IPS-20b (cell line): ENCODE data around the gene NGEF.

Experiments used
- H3K27ac ChIP-seq: one replicate; pipeline ENCODE4 v1.5.1; 2013; ENCODE audit warnings: low read length
- H3K27me3 ChIP-seq: 2 replicates; pipeline ENCODE4 v1.6.1; 2013; ENCODE audit warnings: mild to moderate bottlenecking, low read length, inconsistent platforms; ENCODE audit not compliant: insufficient read depth
- H3K36me3 ChIP-seq: 2 replicates; pipeline ENCODE4 v1.6.1; 2013; ENCODE audit warnings: low read depth, mild to moderate bottlenecking, inconsistent platforms, low read length, moderate library complexity; ENCODE audit not compliant: insufficient read depth
- H3K4me1 ChIP-seq: 2 replicates; pipeline ENCODE4 v1.6.1; 2013; ENCODE audit warnings: mild to moderate bottlenecking, control low read depth, inconsistent platforms, low read length, moderate library complexity; ENCODE audit not compliant: insufficient read depth
- H3K4me3 ChIP-seq: 2 replicates; pipeline ENCODE4 v1.5.1; 2013; ENCODE audit warnings: mild to moderate bottlenecking, low read length, inconsistent platforms
- H3K9ac ChIP-seq: 2 replicates; pipeline ENCODE4 v1.6.1; 2013; ENCODE audit warnings: low read depth, mild to moderate bottlenecking, inconsistent platforms, low read length, moderate library complexity
- H3K9me3 ChIP-seq: 2 replicates; pipeline ENCODE4 v1.6.1; 2013; ENCODE audit warnings: mild to moderate bottlenecking, low read depth, low read length, inconsistent platforms; ENCODE audit not compliant: insufficient read depth

NGEF gene, protein sequence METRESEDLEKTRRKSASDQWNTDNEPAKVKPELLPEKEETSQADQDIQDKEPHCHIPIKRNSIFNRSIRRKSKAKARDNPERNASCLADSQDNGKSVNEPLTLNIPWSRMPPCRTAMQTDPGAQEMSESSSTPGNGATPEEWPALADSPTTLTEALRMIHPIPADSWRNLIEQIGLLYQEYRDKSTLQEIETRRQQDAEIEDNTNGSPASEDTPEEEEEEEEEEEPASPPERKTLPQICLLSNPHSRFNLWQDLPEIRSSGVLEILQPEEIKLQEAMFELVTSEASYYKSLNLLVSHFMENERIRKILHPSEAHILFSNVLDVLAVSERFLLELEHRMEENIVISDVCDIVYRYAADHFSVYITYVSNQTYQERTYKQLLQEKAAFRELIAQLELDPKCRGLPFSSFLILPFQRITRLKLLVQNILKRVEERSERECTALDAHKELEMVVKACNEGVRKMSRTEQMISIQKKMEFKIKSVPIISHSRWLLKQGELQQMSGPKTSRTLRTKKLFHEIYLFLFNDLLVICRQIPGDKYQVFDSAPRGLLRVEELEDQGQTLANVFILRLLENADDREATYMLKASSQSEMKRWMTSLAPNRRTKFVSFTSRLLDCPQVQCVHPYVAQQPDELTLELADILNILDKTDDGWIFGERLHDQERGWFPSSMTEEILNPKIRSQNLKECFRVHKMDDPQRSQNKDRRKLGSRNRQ

DNA sequence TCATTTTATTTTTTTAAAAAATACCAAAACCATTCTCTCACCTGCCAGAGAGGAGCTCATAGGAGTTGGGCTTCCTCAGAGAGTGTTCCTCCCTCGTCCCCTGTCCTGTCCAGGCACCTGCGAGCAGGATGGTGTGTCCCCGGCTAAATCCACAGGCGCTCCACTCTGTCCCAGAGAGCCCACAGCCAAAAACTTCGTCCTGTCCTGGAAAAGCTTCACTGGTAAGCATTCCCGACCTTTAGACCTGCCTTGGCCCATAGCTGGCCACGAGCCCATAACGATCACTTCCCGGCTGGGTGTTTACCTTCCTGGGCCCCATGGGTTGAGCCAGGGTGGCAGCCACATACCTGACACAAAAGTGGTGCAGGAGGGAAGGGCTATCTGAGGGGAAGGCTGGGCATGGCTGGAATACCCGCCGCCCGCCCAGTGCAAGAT lies at the start of gene NGEF:
Gene NGEF, minus strand, starts transcription at position 230 of the 435 bp plus-strand sequence. CDS start 38,366 bp downstream, outside the sequence.
- Histone ChIP-seq H3K27me3 (no peaks in the 10 kb centered on the region; the same call in 1 of the 2 replicates), H3K27ac (no peak within 1 kb of the TSS)

GRCh38 chr2:233062451-233062850 lies 49.4 kb upstream of the NGEF start:
- H3K9ac ChIP-seq = no peak overlapping the region
- peaks cover 3% of the 10 kb centered on the region; the same call in 1 of the 2 replicates for H3K4me1 ChIP-seq
- no peak overlapping the region for H3K4me3 ChIP-seq
- H3K36me3 ChIP-seq = no peaks in the 10 kb centered on the region
- H3K27ac ChIP-seq = no peak overlapping the region
- no peaks in the 10 kb centered on the region for H3K9me3 ChIP-seq
- no peaks in the 10 kb centered on the region for H3K27me3 ChIP-seq

More for the DNA sequence above, at the start of gene NGEF:
- no peaks in the 10 kb centered on the region for H3K36me3 ChIP-seq
- no peaks in the 10 kb centered on the region for H3K4me1 ChIP-seq
- no peaks in the 10 kb centered on the region for H3K9me3 ChIP-seq
- H3K9ac ChIP-seq = no peak within 1 kb of the TSS
- no peak within 1 kb of the TSS for H3K4me3 ChIP-seq

- Histone ChIP-seq H3K36me3 (no peaks in the 10 kb centered on the region), H3K9me3 (no peaks in the 10 kb centered on the region), H3K4me3 (no peak overlapping the region), H3K27me3 (no peaks in the 10 kb centered on the region), H3K9ac (no peak overlapping the region), H3K4me1 (peaks cover 3% of the 10 kb centered on the region; the same call in 1 of the 2 replicates), H3K27ac (no peak overlapping the region)
Observed at GRCh38 chr2:233061591-233062450, 48.8 kb upstream of the NGEF start.

DNA sequence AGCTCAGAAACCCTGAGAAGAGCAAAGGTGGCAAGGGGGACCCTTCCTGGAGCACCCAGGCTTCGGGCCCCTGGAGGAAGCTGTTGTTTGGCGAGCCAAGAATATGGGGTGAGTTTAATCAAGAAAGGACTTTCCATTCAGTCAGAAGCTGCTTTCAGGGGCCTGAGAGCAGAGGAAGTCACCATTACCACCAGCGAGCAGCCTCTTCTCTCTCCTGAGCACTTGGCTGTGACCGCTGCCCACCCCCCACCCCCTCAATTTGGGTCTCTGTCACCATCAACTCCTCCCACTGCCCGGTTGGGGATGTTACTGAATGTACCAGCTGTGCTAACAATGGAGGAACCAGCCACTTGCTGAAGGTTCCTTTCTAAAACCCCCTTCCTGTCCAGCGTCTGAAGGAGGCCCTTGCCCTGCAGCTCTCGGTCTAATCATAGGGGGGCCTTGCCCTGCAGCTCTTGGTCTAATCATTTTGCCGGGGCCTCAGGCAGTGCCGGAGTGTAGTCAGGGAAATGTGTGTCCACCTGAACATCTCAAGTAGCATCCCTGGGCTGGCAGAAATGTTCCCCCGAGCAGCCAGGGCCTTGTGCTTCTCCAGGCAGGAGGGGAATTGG lies 48.0 kb upstream of the NGEF start:
- Histone ChIP-seq H3K9me3 (no peaks in the 10 kb centered on the region), H3K4me1 (peaks cover 3% of the 10 kb centered on the region; the same call in 1 of the 2 replicates), H3K27me3 (no peaks in the 10 kb centered on the region), H3K4me3 (no peak overlapping the region), H3K9ac (no peak overlapping the region), H3K36me3 (no peaks in the 10 kb centered on the region), H3K27ac (no peak overlapping the region)

- Histone ChIP-seq H3K36me3 (no peaks in the 10 kb centered on the region), H3K27me3 (no peaks in the 10 kb centered on the region; the same call in 1 of the 2 replicates), H3K4me1 (peaks cover 3% of the 10 kb centered on the region; the same call in 1 of the 2 replicates), H3K27ac (no peak overlapping the region), H3K4me3 (no peak overlapping the region), H3K9me3 (no peaks in the 10 kb centered on the region), H3K9ac (no peak overlapping the region)
Observed at GRCh38 chr2:233060501-233060979, 47.5 kb upstream of the NGEF start.

GRCh38 chr2:233059797-233060500 lies 46.9 kb upstream of the NGEF start, which contains the start of gene INPP5D:
TSS of gene INPP5D (plus strand) at chr2:233060342. CDS start at chr2:233060479, 137 bp downstream.
- H3K4me1 ChIP-seq = peaks cover 3% of the 10 kb centered on the region; the same call in 1 of the 2 replicates
- no peaks in the 10 kb centered on the region for H3K36me3 ChIP-seq
- H3K27ac ChIP-seq = no peak within 1 kb of the TSS
- peaks cover under 1% of the 10 kb centered on the region for H3K27me3 ChIP-seq
- no peak within 1 kb of the TSS for H3K4me3 ChIP-seq
- H3K9me3 ChIP-seq = no peaks in the 10 kb centered on the region
- no peak within 1 kb of the TSS for H3K9ac ChIP-seq

- H3K4me1 ChIP-seq = peaks cover 3% of the 10 kb centered on the region; the same call in 1 of the 2 replicates
- H3K9ac ChIP-seq = no peak overlapping the region
Observed at GRCh38 chr2:233059547-233059796, 46.4 kb upstream of the NGEF start.

DNA sequence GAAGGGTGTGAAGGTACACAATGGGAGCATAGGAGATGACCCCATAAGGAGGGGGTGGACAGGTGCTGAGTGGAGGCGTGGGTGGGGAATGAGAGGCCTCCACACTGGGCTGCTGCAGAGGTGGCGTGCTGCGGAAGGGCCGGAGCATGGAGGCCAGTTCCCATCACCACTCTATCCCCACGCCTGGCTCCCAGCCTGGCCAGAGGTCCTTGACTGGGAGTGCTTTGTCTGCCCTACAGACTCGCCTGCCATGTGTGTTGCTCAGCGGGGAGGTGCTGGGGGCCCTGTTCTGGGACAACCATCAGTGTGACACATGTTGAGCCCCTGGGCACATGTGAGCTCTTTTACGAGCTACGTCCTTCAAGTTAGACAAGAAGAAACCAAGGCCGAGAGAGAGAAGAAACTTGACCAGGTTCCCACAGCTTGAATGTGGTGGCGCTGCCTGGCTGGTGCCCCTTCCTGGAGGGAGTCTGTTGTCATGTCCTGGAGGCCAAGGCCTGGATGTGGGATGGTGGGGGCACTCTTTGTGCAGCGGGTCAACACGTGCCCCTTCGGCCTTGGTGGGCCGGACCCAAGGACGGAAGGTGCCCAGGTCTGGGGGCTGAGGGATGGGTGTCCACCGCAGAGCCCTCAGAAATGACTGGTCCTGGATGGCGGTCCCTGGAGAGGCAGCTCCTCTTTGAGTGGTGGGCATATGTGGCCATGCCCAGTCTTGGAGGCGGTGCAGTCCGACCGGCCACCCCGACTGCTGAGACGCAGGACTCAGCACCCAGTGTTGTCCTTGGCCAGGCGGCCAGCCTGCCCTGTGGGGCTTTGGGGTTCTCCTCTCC lies 45.9 kb upstream of the NGEF start:
- no peak overlapping the region for H3K4me3 ChIP-seq
- peaks cover 10% of the 10 kb centered on the region for H3K27me3 ChIP-seq
- H3K27ac ChIP-seq = no peak overlapping the region
- peaks cover 3% of the 10 kb centered on the region; the same call in 1 of the 2 replicates for H3K4me1 ChIP-seq
- no peak overlapping the region for H3K9ac ChIP-seq
- H3K36me3 ChIP-seq = no peaks in the 10 kb centered on the region
- H3K9me3 ChIP-seq = no peaks in the 10 kb centered on the region

More at GRCh38 chr2:233059547-233059796, 46.4 kb upstream of the NGEF start:
- no peaks in the 10 kb centered on the region for H3K9me3 ChIP-seq
- no peak overlapping the region for H3K4me3 ChIP-seq
- peaks cover 6% of the 10 kb centered on the region for H3K27me3 ChIP-seq
- H3K36me3 ChIP-seq = no peaks in the 10 kb centered on the region
- H3K27ac ChIP-seq = no peak overlapping the region

- no peak overlapping the region for H3K4me3 ChIP-seq
- H3K4me1 ChIP-seq = peaks cover 4% of the 10 kb centered on the region; the same call in 1 of the 2 replicates
- H3K9me3 ChIP-seq = no peaks in the 10 kb centered on the region
- no peaks in the 10 kb centered on the region for H3K36me3 ChIP-seq
- H3K27ac ChIP-seq = no peak overlapping the region
- peaks cover 16% of the 10 kb centered on the region for H3K27me3 ChIP-seq
- H3K9ac ChIP-seq = no peak overlapping the region
Observed at GRCh38 chr2:233056961-233057605, 44.0 kb upstream of the NGEF start.
